CD4-positive, alpha-beta T cell (primary cell): ENCODE measurements around the gene NELFB. TPM values are rescaled to one million over a fixed set of nuclear protein-coding genes. Genes with fewer than 3 reads are reported as not detected.

Experiments used
- ATAC-seq: fragments of 200-7000 bp; cut with Tn5 transposase; one replicate; pipeline ENCODE4 v1.10.0; 2022; ENCODE audit warnings: mild to moderate bottlenecking; ENCODE audit not compliant: poor library complexity
- CTCF ChIA-PET: fragments of 350-600 bp; sonication (Branson Sonifier 250); formaldehyde crosslinking; loops from one replicate; lab custom pipeline; 2021; ENCODE audit warnings: antibody characterized with exemption, inconsistent platforms; lab: Charles Lee
- POLR2A ChIA-PET: fragments of 350-600 bp; sonication (Branson Sonifier 250); formaldehyde crosslinking; loops from one replicate; lab custom pipeline; 2021; ENCODE audit warnings: antibody characterized with exemption, inconsistent platforms; lab: Charles Lee
- DNase-seq, 14 experiments: peaks; one replicate each; pipeline ENCODE4 v3.0.0-alpha.2; 2013 to 2020; ENCODE audit warnings: mixed read lengths in 2 of 14
- H3K27ac ChIP-seq, 2 donors: one replicate each; pipeline versions ENCODE4 v1.5.1 to v1.7.0; 2013; ENCODE audit warnings: low read length in 2 of 2, low read depth in 1 of 2, mild to moderate bottlenecking in 1 of 2
- H3K27me3 ChIP-seq, 2 experiments: 1 replicate in 1 of 2; 2 replicates in 1 of 2; pipeline versions ENCODE4 v1.6.1 to v1.7.0; 2013; ENCODE audit warnings: low read length in 2 of 2, control low read depth in 1 of 2, mild to moderate bottlenecking in 1 of 2, moderate library complexity in 1 of 2; ENCODE audit not compliant: insufficient read depth in 2 of 2, control insufficient read depth in 1 of 2
- H3K36me3 ChIP-seq: one replicate; pipeline ENCODE4 v1.6.1; 2013; ENCODE audit warnings: low read length, control low read depth; ENCODE audit not compliant: insufficient read depth
- H3K4me1 ChIP-seq: one replicate; pipeline ENCODE4 v1.6.1; 2013; ENCODE audit warnings: low read length, control low read depth; ENCODE audit not compliant: insufficient read depth
- H3K4me3 ChIP-seq: one replicate; pipeline ENCODE4 v1.5.1; 2013; ENCODE audit warnings: mild to moderate bottlenecking, low read length, moderate library complexity
- H3K9me3 ChIP-seq, 2 experiments: 1 replicate in 1 of 2; 2 replicates in 1 of 2; pipeline versions ENCODE4 v1.6.1 to v1.7.0; 2013; ENCODE audit warnings: low read length in 2 of 2, mild to moderate bottlenecking in 2 of 2, control low read depth in 1 of 2, moderate library complexity in 1 of 2; ENCODE audit not compliant: control insufficient read depth in 1 of 2, insufficient read depth in 1 of 2
- H3K27ac Mint-ChIP-seq: one replicate; pipeline ENCODE4 v1.8.0; 2020; ENCODE audit warnings: mixed read lengths
- H3K27me3 Mint-ChIP-seq: one replicate; pipeline ENCODE4 v1.8.0; 2021; ENCODE audit warnings: mixed read lengths
- H3K36me3 Mint-ChIP-seq: one replicate; pipeline ENCODE4 v1.8.0; 2021; ENCODE audit warnings: low read depth, mixed read lengths
- H3K4me1 Mint-ChIP-seq: one replicate; pipeline ENCODE4 v1.8.0; 2021; ENCODE audit warnings: low read depth, mixed read lengths
- H3K4me3 Mint-ChIP-seq: one replicate; pipeline ENCODE4 v1.8.0; 2020; ENCODE audit warnings: mild to moderate bottlenecking, mixed read lengths
- H3K9me3 Mint-ChIP-seq: one replicate; pipeline ENCODE4 v1.8.0; 2020; ENCODE audit warnings: mixed read lengths
- CTCF ChIP-seq: fragments of 200-600 bp; IDR thresholded peaks from one replicate; pipeline ENCODE4 v1.8.0; 2022; ENCODE audit warnings: antibody characterized with exemption, mild to moderate bottlenecking
- intact Hi-C, 2 experiments: fragments of 100-400 bp; cut with DNase I in 1 of 2; cut with micrococcal nuclease in 1 of 2; formaldehyde crosslinking; loops; one replicate each; pipeline versions ENCODE4 v1.15.1 to v1.9.0; 2023 to 2025; cut with DNase I, micrococcal nuclease
- total RNA-seq, 174 experiments: library from RNA in 2 of 174; stranded (reverse) in 2 of 174; gene quantifications; one replicate each; pipeline ENCODE4 v1.2.3 and lab custom pipeline; 2021 to 2026

Gene NELFB
- total RNA-seq, 2 experiments from 2014 or later = 20.7 to 21.2 TPM

- ATAC-seq (no peak), DNase-seq (peak in 1 of 14 experiments; percentile 30)
- Mint-ChIP-seq H3K4me3 (no peak overlapping the region), H3K27me3 (peaks cover 7% of the 10 kb centered on the region), H3K9me3 (no peaks in the 10 kb centered on the region), H3K4me1 (peaks cover 23% of the 10 kb centered on the region), H3K36me3 (peaks cover 6% of the 10 kb centered on the region), H3K27ac (no peak overlapping the region)
- H3K4me3 ChIP-seq = no peak overlapping the region
- no peak overlapping the region for H3K27ac ChIP-seq
- POLR2A ChIA-PET = interaction anchor here (2.0 kb wide), 1 partner anchor 26 kb away, joined by 6 read pairs; the partner anchor contains the start of gene NRARP
- no peaks in the 10 kb centered on the region for H3K9me3 ChIP-seq
- intact Hi-C loops = no loop called here
- no peak for TF ChIP-seq CTCF
- H3K27me3 ChIP-seq = peaks cover 9 to 11% of the 10 kb centered on the region in 2 experiments
- H3K36me3 ChIP-seq = peaks cover 15% of the 10 kb centered on the region
- CTCF ChIA-PET = no interaction called here
- H3K4me1 ChIP-seq = peaks cover 44% of the 10 kb centered on the region
Observed at GRCh38 chr9:137275588-137276472, 20.7 kb downstream of the NELFB start.

GRCh38 chr9:137276473-137277328, 21.6 kb downstream of the NELFB start:
- H3K4me3 Mint-ChIP-seq = peak overlapping the region; percentile 62
- H3K27ac Mint-ChIP-seq = no peak overlapping the region
- H3K27ac ChIP-seq = no peak overlapping the region

More at GRCh38 chr9:137276473-137277328, 21.6 kb downstream of the NELFB start:
- peak in 1 of 14 experiments; percentile 19 for DNase-seq
- intact Hi-C loops = no loop called here
- POLR2A ChIA-PET = interaction anchor here (0.7 to 2.0 kb wide), 2 partner anchors 25 to 27 kb away, joined by 3 to 6 read pairs; partner anchors contain the start of gene NRARP
- Histone ChIP-seq H3K9me3 (no peaks in the 10 kb centered on the region), H3K36me3 (peaks cover 15% of the 10 kb centered on the region), H3K4me1 (peaks cover 35% of the 10 kb centered on the region), H3K27me3 (peaks cover 9 to 11% of the 10 kb centered on the region in 2 experiments), H3K4me3 (peak overlapping the region; percentile 70)
- TF ChIP-seq CTCF = no peak
- CTCF ChIA-PET = no interaction called here
- Mint-ChIP-seq H3K36me3 (no peaks in the 10 kb centered on the region), H3K27me3 (peaks cover 7% of the 10 kb centered on the region), H3K4me1 (peaks cover 15% of the 10 kb centered on the region), H3K9me3 (no peaks in the 10 kb centered on the region)
- ATAC-seq = no peak
